HG03060 (cell line): Measurements from ENCODE around the gene COL16A1.

Experiments
- ATAC-seq: cut with Tn5 transposase; IDR thresholded peaks from one replicate; pipeline ENCODE4 v1.9.1; 2021; ENCODE audit warnings: low read depth, moderate number of reproducible peaks; ENCODE audit not compliant: unreplicated experiment

COL16A1 gene

GRCh38 chr1:31652891-31653499 lies 50.8 kb downstream of the COL16A1 start:
- no peak for ATAC-seq

GRCh38 chr1:31651766-31652165 lies 52.1 kb downstream of the COL16A1 start:
- ATAC-seq: no peak

GRCh38 chr1:31651089-31651420 lies 52.8 kb downstream of the COL16A1 start:
- no peak for ATAC-seq

GRCh38 chr1:31650161-31651088 lies 53.4 kb downstream of the COL16A1 start:
- ATAC-seq: no peak

- no peak for ATAC-seq
Measured at GRCh38 chr1:31648641-31649357, 55.0 kb downstream of the COL16A1 start.

GRCh38 chr1:31648190-31648589 lies 55.6 kb downstream of the COL16A1 start:
- ATAC-seq: no peak

- ATAC-seq: no peak
Measured at GRCh38 chr1:31647106-31647505, 56.7 kb downstream of the COL16A1 start.

- no peak for ATAC-seq
Measured at GRCh38 chr1:31646259-31646960, 57.4 kb downstream of the COL16A1 start.

- no peak for ATAC-seq
Measured at GRCh38 chr1:31645274-31645568, 58.6 kb downstream of the COL16A1 start.

- peak; percentile 40 for ATAC-seq
Measured at GRCh38 chr1:31644560-31645273, 59.1 kb downstream of the COL16A1 start, which contains the start of gene PEF1. PEF1 (minus strand) TSS chr1:31644876; CDS start chr1:31644864, 12 bp downstream.

GRCh38 chr1:31643976-31644559 lies 59.7 kb downstream of the COL16A1 start:
- ATAC-seq: no peak

- no peak for ATAC-seq
Measured at GRCh38 chr1:31642897-31643296, 60.9 kb downstream of the COL16A1 start.

- ATAC-seq: no peak
Measured at GRCh38 chr1:31642366-31642765, 61.5 kb downstream of the COL16A1 start.

- ATAC-seq: no peak
Measured at GRCh38 chr1:31640964-31641363, 62.9 kb downstream of the COL16A1 start.

GRCh38 chr1:31640179-31640578 lies 63.6 kb downstream of the COL16A1 start:
- no peak for ATAC-seq

- no peak for ATAC-seq
Measured at GRCh38 chr1:31639543-31639942, 64.3 kb downstream of the COL16A1 start.

GRCh38 chr1:31637915-31638673 lies 65.7 kb downstream of the COL16A1 start:
- ATAC-seq: no peak

- ATAC-seq: no peak
Measured at GRCh38 chr1:31633117-31633516, 70.7 kb downstream of the COL16A1 start.

GRCh38 chr1:31632649-31633048 lies 71.2 kb downstream of the COL16A1 start:
- ATAC-seq: no peak
